Activated CD4-positive, alpha-beta T cell treated with anti-CD3 and anti-CD28 coated beads, Interleukin-2, amount 50 U/mL, for 16 hours (primary cell): ENCODE data around the gene GLRA3.
"Not testable (repeated sequence)": the region's sequence is repeated elsewhere in the genome, so short reads cannot be mapped to it uniquely, and the experiment has no call there.

ENCODE experiments used
- DNase-seq: peaks from one replicate; pipeline ENCODE4 v3.0.0-alpha.2; 2020

The GLRA3 gene

DNA sequence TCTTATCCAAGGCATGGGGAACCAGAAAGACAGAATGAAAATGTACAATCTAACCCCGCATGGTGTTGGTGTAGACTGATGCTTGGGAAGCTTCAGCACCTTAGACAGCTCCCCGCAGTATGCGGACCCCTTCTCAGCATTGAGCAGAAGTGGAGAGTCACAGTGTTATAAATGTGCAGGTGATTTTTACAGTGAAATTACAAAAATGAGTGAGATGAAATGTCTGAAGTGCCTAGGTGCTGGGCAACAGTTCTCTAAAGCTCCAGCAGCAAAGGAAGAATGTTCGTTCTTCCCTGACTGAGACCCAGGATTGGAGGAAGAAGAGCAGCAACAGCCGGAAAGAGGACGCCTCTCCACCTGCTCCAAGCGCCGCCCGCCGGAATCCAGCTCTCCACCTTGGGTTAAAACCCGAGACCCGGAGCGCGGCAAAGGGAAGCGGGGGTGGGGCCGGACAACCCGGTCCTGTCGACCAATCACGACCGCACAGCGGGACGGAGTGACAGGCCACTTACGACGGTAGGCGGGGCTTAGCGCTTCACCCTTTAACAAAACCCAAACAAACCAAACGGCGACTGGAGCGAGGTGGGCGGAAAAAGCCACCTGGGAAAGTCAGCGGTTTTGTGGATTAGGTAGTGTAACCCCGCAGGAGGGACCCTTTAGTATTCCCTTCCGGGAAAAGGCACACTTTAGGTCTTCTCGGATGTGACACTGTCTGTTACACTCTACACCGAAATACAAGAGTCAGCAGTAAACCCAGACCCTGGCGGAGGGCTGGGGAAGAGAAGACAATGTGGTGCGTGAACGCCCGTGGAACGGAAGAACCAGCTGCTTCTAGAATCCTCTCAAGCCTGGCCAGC, at the start of gene GLRA3:
Gene GLRA3, minus strand, starts transcription at position 403 of the 857 bp plus-strand sequence. CDS start 436 bp downstream, outside the sequence.
- DNase-seq: peak; percentile 11

DNA sequence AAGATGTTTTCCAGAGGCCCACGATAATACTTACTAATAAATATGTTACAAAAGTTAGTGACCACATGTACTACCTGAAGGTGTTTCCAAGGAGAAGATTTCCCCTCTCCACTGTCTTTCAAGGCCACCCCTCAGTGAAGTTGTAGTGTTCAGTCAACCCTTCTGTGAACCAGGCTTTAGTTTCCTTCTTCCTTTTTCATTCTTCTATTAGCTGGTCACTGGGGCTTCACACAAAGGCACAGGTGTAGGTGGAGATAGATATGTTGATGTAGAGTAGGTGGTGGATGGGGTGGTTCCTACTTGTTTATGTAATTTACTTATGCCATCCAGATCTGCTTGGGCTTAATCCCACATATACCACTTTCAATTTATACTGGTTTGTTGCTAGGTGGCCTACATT, 45.9 kb upstream of the GLRA3 start:
- DNase-seq: no peak

DNA sequence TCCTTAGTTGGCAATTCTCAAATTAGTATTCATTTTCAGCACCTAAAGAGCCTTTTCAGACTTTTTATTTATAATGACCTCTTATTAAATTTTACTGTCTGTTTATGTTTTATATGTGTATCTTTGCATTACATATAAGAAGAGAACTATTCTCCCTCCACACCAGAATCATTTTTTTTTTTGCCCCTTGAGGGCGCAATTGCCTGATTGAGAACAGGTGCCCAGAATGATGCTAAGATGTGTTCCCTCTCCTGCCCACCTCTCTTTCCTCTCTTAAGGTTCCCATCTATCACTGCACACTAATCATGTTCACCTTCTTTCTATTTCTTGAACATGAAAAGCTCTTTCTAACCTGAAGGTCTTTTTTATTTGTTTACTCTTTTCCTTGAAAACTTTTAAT, 44.9 kb upstream of the GLRA3 start:
- no peak for DNase-seq

DNA sequence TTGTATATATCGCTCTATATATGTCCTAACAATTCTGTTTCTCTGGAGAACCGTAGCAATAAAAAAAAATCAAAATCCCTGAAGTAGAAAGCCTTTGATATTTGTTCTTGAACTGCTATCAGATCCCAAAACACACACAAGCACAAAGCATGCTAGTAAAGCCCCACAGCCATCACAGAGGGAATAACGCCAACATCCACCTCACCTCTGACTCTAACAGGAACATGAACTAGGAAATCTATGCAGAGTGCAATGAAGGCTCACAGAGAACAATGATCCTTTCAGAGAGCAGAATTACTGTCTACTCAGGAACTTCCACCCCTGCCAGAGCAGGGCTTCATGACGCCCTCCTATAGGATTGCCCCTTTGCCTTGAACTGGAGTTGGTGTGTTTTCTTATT, 44.1 kb upstream of the GLRA3 start:
- DNase-seq: not testable (repeated sequence)

DNA sequence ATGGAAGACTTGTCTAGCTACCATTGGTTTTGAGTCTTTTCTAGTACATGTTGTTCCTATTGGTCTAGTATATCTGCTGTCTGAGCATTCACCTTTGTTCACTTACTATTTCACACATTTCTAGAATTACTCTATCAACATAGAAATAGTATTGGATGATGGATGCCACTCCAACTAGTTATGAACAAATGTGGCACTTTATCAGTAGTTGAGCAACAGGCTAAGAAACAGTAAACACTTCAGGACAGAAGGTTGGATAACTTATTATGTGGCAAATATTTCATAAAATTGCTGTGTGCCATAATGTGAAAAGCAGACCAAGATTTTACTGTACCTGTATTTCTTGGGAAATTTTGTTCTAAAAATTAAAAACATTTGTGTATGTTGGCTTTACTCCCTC, 42.4 kb upstream of the GLRA3 start:
- no peak for DNase-seq

DNA sequence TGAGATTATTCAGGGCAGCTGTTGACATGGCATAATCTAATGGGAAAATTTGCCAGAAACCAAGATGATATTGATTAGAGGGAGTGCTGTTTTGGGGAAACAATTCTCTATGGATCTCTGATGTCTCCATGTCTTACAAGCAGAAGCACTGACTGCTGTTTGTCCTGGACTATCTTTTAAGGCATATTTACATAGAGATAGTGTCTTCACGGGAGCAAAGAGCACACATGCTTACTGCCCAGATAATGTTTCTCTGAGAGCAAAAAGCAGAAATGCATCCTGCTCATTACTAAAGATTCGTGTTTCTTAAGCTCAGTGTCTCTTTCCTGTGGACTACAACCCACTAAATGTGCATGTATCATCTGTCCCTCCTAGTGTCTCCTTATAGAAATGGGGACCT, 41.3 kb upstream of the GLRA3 start:
- no peak for DNase-seq

DNA sequence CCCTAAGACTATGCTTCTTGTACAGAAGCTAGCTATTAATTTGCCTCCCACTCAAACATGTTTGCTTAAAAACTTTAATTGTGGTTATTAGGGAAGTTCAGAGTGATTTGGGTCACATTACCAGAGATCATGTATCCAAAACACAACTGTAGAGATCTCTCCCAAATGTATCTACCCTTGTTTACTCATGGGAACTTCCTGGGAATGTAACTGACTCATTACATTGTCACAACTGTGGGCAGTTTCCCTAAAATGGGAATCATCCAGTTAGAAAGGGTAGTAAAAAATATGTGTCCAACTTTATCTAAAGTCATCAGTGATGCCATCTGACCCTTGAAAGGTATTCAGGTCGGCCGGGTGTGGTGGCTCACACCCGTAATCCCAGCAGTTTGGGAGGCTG, 40.3 kb upstream of the GLRA3 start:
- no peak for DNase-seq

DNA sequence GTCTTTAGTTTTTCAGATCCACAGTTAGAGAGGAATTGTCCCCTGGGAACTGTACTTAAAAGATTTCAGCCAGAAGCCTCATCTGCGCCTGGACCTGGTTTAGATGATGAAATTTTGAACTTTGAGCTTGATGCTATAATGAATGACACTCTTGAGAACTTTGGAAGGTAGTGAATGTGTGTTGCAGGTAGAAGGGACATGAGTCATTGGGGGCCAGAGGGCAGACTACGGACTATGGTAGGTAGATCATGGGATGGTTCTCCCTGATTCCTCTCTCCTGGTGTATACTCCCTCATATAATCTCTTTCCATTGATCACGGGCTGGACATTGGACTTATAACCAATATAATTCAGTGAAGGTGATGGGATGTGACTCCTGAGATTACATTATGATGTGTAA, 38.9 kb upstream of the GLRA3 start:
- no peak for DNase-seq

DNA sequence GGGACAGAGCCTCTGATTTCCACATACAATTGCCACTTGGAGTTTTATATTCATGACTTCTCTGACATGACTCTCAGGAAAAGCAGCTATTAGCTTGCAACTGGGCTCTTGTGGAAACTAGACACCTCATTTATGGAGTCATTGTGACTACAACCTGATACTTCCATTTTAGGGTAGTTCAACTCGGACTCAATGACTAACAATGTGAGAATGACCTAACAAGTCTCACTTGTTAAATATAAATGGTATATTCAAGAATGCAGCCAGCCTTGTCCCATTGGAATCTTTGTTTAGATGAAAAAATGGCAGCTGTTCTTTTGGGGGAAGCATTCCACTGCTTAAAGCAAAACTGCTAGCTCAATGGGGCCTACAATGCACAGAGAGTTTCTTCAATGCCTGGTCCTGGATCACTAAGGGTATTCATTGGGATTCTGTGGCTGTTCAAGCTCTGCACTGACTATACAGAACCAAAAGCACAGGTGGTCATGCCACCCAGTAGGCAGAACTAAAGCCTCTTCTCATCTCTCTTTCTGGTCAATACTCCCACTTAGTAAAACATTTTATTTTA, 36.5 kb upstream of the GLRA3 start:
- DNase-seq: no peak

DNA sequence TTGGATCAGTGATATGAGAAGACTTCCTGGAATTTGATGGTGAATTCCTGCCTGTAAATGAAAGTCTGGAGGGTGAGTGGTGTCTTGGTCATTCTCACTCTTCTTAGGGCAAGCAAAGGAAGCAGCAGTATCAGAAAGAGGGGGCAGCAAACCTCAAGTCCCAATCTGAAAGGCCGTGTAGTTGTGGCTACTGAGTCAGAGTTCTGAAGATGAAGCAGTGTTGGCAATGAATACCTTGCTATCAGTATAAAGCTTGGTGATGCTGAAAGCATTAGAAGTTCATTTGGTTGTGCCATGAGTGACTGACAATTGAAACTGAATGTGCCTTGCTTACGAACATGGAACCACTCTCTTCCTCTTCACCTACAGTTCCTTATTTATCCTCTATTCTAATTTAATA, 35.0 kb upstream of the GLRA3 start:
- no peak for DNase-seq

DNA sequence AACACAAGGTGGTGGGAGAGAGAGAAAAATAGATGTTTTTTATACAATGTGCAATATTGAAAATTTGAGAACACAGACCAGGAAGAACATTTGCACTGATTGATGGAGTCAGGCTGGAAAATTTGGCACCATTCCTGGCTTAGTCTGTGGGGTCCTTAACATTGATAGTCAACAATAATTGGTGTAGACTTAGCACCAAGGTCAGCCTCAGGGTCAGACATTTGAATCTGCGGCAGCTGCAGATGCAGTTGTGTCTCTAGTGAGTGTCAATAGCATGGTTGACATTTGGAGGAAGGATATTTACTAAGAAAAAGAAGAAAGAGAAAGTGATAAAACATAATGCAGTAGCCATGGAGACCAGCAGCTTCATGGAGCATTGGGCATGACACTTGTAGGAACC, 31.5 kb upstream of the GLRA3 start:
- DNase-seq: no peak

DNA sequence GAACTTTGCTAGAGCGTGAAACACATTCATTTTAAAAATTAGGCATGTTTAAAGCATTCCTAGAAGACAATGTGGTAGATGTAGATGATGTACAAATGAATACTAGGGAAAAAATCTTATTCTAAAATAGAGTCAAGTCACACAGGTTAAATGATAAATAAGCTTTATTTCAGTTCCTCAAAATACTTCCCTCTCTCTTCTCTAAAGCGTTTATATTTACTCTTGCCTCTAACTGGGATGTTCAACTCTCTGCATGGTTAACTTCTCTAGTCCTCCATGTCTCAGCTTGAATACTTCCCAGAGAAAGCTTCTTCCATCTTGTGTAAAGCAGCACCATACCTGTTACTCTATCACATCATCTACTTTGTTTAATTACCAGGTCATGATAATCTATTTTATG, 30.9 kb upstream of the GLRA3 start:
- DNase-seq: no peak

DNA sequence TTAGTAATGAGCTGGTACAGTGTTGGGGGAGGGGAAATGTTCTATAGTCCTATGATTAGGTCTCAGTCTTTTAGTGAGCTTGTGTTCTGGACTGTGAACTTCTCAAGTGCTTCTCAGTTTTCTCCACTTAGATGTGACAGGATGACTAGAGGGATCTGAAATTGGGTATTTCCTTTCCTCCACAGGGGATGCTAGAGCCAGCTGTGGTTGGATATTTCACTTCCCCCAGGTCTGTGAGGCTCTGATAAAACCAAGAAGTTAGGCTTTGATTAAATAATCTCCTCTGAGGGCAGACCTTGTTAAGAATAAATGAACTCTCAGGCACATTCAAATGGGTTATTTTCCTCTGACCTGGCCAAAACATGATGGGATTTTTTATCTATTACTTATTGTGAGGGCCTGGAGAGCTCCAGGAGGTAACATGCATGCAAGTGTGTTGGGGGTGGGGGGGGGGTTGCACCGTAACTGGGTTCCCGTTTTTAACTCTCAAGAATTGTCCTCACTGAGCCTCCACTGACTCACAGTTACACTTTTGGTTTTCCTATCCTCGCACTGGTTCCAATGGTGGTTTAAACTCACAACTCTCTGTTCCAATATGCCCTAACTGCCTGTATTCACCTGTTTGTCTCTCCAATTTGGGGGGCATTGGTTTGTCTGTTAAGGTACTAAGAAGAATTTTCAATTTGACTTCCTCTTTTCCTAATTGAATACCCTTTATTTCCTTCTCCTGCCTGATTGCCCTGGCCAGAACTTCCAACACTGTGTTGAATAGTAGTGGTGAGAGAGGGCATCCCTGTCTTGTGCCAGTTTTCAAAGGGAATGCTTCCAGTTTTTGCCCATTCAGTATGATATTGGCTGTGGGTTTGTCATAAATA, 28.1 kb upstream of the GLRA3 start:
- DNase-seq: no peak

DNA sequence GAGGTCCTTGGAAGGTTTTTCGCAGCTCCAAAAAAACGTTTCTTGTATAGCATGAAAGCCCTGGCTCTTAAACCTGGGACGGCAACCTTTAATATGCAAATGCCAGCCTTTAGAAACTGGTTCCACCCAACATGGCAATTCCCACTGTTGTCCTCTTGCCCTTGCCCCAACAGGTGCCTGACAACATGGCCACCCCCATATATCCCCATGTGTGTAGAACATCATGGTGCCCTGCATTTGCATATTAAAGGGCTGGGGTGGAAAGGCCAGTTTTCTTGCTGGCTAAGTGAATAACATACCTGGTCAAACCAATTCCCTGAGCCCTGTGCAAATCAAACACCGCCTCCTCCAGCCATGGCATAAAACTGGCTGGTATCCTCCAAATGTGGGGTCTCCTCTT, 26.0 kb upstream of the GLRA3 start:
- DNase-seq: no peak

DNA sequence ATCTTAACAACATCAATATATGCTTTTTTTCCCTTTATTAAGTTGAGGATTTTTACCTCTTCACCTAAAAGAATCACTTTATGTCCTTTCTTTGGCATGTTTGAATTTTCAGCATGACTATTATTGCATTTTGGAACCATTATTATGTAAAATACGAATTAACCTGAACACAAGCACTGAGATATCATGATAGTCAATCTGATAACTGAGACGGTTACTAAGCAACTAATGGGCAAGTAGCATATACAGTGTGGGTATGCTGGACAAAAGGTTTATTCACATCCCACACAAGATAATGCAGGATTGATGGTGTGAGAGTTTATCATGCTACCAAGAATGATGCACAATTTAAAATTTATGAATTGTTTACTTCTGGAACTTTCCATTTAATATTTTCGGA, 24.6 kb upstream of the GLRA3 start:
- DNase-seq: no peak

DNA sequence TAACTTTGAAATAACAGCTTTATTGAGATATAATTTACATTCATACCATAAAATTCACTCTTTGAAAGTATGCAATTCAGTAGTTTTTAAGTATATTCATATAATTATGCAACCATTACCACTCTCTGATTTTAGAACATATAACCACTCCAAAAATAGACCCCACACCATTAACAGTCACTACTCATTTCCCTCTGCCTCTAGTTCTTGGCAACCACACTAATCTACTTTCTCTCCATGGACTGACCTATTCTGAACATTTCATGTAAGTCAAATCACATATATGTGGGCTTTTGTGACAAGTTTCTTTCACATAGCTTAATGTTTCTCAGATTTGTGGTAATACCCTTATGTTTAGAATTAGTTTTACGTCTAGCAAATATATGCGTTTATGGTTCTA, 19.5 kb upstream of the GLRA3 start:
- no peak for DNase-seq

DNA sequence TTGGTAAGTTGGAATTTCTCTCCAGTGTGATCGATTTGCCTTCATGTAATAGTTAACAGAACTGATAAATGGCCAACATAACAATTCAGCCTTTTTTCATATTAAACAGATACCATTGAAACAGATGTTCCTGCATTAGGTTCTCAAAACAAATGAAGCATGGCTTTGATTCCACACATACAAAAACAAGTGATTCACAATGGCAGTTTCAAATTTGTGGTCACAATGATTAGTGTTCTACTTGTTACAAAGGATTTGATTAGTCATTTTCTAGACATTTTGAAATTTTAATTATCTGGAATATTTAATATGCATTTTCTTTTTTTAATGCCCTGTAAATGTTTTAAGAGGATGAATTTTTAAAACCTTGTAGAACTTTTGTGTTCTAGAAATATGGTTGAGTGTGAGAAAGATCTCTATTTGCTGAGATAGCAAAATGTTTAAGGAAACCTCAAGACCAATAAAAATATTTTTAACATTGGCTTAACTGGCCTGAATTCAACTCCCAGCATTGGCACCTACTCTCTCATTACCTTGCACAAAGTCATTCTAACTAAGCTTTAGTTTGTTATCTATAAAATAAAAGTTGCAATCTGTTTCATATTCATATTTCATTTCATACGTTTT, 18.9 kb upstream of the GLRA3 start:
- DNase-seq: no peak

DNA sequence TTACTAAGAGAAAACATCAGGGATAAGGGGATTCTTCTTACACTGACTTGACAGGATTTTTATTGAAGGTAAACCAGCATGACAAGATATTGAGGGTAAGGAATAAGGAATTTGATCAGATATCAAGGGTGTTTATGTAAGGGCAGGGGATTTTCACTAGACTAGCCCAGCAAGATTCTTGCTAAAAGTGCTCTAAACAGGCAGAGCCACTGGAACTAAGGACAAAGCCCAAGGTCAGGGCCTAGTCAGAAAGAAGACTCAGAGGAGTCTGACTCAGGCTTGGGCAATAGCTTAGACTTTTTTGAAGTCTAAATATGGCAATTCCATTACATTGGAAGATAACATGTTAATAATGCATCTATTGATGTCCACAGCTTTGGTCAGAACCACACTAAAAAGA, 6.5 kb upstream of the GLRA3 start:
- no peak for DNase-seq

DNA sequence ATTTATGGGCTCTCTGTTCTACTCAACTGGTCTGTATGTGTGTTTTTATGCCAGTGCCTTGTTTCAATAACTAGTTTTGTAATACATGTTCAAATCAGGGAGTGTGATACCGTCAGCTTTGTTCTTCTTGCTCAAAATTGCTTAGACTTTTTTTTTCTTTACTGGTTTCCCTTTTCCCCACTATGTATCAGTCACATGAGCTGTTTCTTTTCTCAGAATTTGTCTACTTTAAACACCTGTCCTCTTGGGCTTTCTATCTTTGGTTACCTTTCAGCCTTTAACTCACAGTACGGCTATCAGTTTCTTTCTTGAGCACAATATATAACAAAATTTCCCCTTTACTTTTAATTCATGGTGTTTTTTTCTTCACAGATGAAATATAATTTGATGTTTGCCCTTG, 5.4 kb upstream of the GLRA3 start:
- DNase-seq: no peak

DNA sequence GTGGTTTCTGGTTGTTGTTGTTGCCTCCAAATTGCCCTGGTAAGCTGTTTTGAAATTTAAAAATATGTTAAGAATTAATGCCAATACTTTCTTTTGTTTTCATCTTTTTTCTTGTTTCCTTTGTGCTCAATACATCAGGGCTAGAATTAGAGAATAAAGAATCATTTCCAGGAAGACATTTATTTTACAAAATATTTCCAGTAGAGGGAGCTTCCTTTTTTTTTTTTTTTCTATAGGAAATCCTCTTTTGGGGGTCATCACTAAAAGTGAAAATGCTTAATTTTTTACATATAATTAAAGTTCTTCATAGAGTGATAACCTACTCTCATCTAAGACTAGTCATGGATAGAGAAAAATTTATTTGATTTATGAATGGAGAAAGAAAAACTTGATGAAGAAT, 2.4 kb downstream of the GLRA3 start:
- DNase-seq: no peak

DNA sequence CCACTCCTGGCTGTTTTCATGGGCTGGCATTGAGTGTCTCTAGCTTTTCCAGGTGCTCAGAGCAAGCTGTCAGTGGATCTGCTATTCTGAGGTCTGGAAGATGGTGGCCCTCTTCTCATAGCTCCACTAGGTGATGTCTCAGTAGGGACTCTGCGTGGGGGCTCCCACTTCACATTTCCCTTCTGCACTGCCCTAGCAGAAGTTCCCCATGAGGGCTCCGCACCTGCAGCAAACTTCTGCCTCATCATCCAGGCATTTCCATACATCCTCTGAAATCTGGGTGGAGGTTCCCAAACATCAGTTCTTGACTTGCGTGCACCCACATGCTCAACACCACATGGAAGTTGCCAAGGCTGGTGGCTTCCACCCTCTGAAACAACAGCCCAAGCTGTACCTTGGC, 13.8 kb downstream of the GLRA3 start:
- DNase-seq: no peak

DNA sequence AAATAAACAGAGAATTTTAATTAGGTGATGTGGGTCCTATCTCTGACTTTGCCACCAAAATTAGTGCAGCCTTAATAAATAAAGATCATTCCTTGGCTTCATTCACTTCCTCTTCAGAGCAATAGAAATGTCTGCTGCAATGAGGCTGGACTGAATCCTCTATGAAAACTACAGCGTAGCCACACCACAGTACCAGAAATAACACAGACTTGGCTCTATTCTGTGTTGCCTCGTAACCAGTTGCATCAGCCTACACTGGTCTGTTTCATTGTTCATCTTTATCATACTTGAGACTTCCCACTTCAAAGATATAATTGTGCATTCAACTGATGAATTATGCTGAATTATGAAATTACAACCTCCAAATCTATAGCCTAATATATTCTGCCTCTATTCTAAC, 15.8 kb downstream of the GLRA3 start:
- no peak for DNase-seq

DNA sequence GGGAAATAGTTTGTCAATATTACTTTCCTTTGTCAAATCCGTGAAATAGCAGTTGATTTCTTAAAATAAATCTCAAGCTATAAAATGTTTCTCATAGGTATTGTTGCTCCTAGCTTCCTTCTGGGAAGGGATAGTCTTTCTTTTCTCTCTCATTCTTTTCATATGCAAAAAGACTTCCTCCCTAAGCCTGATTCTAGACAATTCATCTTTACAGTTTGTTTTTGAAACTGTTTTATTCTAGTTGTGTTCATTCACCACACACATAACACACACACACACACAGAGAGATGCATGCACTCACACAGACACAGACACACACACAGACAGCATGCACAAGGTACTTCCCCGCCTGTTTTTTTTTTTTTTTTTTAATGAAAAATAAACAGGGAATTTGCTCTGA, 18.2 kb downstream of the GLRA3 start:
- DNase-seq: no peak
